Karpas-422 (cell line): ENCODE data around the gene TRMT61A. TPM values are rescaled to one million over a fixed set of nuclear protein-coding genes. Genes with fewer than 3 reads are reported as not detected.

ENCODE experiments used
- DNase-seq: peaks from one replicate; pipeline ENCODE4 v3.0.0-alpha.2; 2015
- H2AFZ ChIP-seq: fragments of 200-600 bp; sonication (generic); 2 replicates; pipeline ENCODE4 v1.6.1; 2014; ENCODE audit warnings: antibody characterized with exemption, low read length, mixed read lengths
- H3K27ac ChIP-seq: fragments of 200-600 bp; sonication (generic); 2 replicates; pipeline ENCODE4 v1.5.1; 2014; ENCODE audit warnings: mild to moderate bottlenecking, low read length, moderate library complexity
- H3K27me3 ChIP-seq: fragments of 200-600 bp; sonication (generic); 2 replicates; pipeline ENCODE4 v1.6.1; 2014; ENCODE audit warnings: low read length, mixed read lengths
- H3K36me3 ChIP-seq: fragments of 200-600 bp; sonication (generic); 2 replicates; pipeline ENCODE4 v1.6.1; 2014; ENCODE audit warnings: low read length, mixed read lengths; ENCODE audit not compliant: insufficient read depth
- H3K4me1 ChIP-seq: fragments of 200-600 bp; sonication (generic); 2 replicates; pipeline ENCODE4 v1.6.1; 2014; ENCODE audit warnings: mild to moderate bottlenecking, low read length, mixed read lengths
- H3K4me2 ChIP-seq: fragments of 200-600 bp; sonication (generic); 2 replicates; pipeline ENCODE4 v1.6.1; 2014; ENCODE audit warnings: low read length, low read depth, mild to moderate bottlenecking; ENCODE audit not compliant: poor library complexity, severe bottlenecking
- H3K4me3 ChIP-seq: fragments of 200-600 bp; sonication (generic); 2 replicates; pipeline ENCODE4 v1.5.1; 2014; ENCODE audit warnings: mild to moderate bottlenecking, antibody characterized with exemption, low read length, mixed read lengths
- H3K79me2 ChIP-seq: fragments of 200-600 bp; sonication (generic); 2 replicates; pipeline ENCODE4 v1.6.1; 2014; ENCODE audit warnings: mild to moderate bottlenecking, low read length, mixed read lengths
- H3K9ac ChIP-seq: fragments of 200-600 bp; sonication (generic); 2 replicates; pipeline ENCODE4 v1.6.0; 2014; ENCODE audit warnings: low read length
- H3K9me2 ChIP-seq: fragments of 200-600 bp; sonication (generic), shearing (Covaris generic); replicated peaks from 2 replicates; pipeline ENCODE4 v1.6.0; 2014; ENCODE audit warnings: mild to moderate bottlenecking, low read length, moderate library complexity; ENCODE audit not compliant: insufficient read depth
- H3K9me3 ChIP-seq: fragments of 300-700, 200-600 bp; sonication (generic); 2 replicates; pipeline ENCODE4 v1.6.1; 2014; ENCODE audit warnings: low read length, mixed read lengths
- H4K20me1 ChIP-seq: fragments of 200-600 bp; sonication (generic); 2 replicates; pipeline ENCODE4 v1.6.1; 2014; ENCODE audit warnings: mild to moderate bottlenecking, antibody characterized with exemption, low read length, low read depth; ENCODE audit not compliant: insufficient read depth
- total RNA-seq: library from RNA; depleted of rRNA; stranded (reverse); fragments of >200 nt; shearing (Covaris generic); gene quantifications from 2 replicates; pipeline ENCODE4 v1.2.3, GENCODE V29; 2014; ENCODE audit warnings: low replicate concordance

The TRMT61A gene
- total RNA-seq, 1 experiment from 2014 or later = 8.0 TPM

GRCh38 chr14:103533999-103534575 lies 5.1 kb downstream of the TRMT61A start:
- H3K27ac ChIP-seq = no peak overlapping the region
- H3K9me2 ChIP-seq = no peaks in the 10 kb centered on the region
- no peaks in the 10 kb centered on the region for H3K36me3 ChIP-seq
- no peak overlapping the region for H3K4me2 ChIP-seq
- H2AFZ ChIP-seq = no peak overlapping the region
- peaks cover 12% of the 10 kb centered on the region for H3K4me1 ChIP-seq
- H4K20me1 ChIP-seq = peaks cover 22% of the 10 kb centered on the region; the same call in 1 of the 2 replicates
- no peak overlapping the region for H3K4me3 ChIP-seq
- H3K9me3 ChIP-seq = no peaks in the 10 kb centered on the region
- no peaks in the 10 kb centered on the region for H3K27me3 ChIP-seq
- no peak overlapping the region for H3K9ac ChIP-seq
- peaks cover 26% of the 10 kb centered on the region for H3K79me2 ChIP-seq
- DNase-seq = no peak

DNA sequence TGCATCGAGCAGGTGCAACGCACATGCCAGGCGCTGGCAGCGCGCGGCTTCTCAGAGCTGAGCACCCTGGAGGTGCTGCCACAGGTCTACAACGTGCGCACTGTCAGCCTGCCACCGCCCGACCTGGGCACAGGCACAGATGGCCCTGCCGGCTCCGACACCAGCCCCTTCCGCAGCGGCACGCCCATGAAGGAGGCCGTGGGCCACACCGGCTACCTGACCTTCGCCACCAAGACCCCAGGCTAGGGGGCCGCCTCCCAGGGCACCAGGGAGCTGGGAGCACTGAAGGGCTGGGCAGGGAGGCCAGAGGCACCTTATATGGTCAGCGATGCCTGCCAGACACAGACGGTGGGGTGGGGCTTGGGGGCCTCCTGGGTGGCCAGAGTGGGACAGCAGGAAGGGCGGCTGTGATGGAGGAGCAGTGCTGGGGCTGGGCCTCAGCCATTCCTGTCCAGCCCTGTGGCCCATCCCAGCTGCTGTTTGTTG lies 5.6 kb downstream of the TRMT61A start:
- H3K4me2 ChIP-seq = no peak overlapping the region
- no peak overlapping the region for H2AFZ ChIP-seq
- H3K36me3 ChIP-seq = no peaks in the 10 kb centered on the region
- H3K9me3 ChIP-seq = no peaks in the 10 kb centered on the region
- no peaks in the 10 kb centered on the region for H3K9me2 ChIP-seq
- peaks cover 12% of the 10 kb centered on the region for H3K4me1 ChIP-seq
- peaks cover 21% of the 10 kb centered on the region for H3K79me2 ChIP-seq
- H3K27ac ChIP-seq = no peak overlapping the region
- no peak for DNase-seq
- H3K27me3 ChIP-seq = no peaks in the 10 kb centered on the region
- no peak overlapping the region for H3K4me3 ChIP-seq
- no peak overlapping the region for H3K9ac ChIP-seq
- H4K20me1 ChIP-seq = peaks cover 22% of the 10 kb centered on the region; the same call in 1 of the 2 replicates

GRCh38 chr14:103535081-103535890 lies 6.3 kb downstream of the TRMT61A start:
- no peak overlapping the region for H3K9ac ChIP-seq
- no peaks in the 10 kb centered on the region for H3K36me3 ChIP-seq
- no peaks in the 10 kb centered on the region for H3K9me2 ChIP-seq
- no peak for DNase-seq
- no peaks in the 10 kb centered on the region for H3K27me3 ChIP-seq
- H3K4me3 ChIP-seq = no peak overlapping the region
- peaks cover 5% of the 10 kb centered on the region for H3K4me1 ChIP-seq
- no peaks in the 10 kb centered on the region for H3K9me3 ChIP-seq
- H2AFZ ChIP-seq = no peak overlapping the region
- peaks cover 14% of the 10 kb centered on the region for H3K79me2 ChIP-seq
- H4K20me1 ChIP-seq = peaks cover 17% of the 10 kb centered on the region; the same call in 1 of the 2 replicates
- no peak overlapping the region for H3K27ac ChIP-seq
- no peak overlapping the region for H3K4me2 ChIP-seq

DNA sequence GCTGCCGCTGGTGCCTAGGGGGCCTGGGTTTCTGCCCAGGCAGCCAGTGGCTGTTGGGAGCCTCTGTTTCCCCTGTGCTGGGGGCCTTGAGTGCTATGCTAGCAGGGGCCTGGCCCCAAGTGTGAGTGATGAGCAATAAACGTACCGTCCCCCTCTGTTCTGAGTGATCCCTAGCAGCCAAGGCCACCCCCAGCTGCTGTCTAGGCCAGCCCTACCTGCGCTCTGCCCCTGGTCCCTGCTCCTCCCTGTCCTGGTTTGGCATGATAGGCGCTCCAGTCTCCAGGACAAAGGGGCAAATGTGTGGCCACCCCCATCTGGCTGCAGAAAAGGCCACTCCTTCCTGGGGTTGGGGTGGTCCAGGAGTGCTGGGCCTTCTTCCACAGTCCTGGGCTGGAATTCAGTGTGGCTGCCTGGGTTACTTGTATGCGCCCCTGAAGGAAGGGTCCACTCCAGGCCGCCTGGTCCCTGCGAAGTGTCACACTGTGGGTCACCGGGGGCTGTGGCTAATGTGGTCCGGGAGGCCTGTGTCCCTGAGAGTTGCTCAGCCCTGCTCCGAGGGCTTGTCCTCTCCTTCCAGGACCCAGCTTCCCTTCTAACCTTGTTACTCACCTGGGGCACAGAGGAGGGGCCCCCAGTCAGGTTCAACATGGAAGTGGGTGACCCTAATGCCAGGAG lies 7.0 kb downstream of the TRMT61A start:
- H3K9me3 ChIP-seq = no peaks in the 10 kb centered on the region

GRCh38 chr14:103536693-103537092 lies 7.7 kb downstream of the TRMT61A start:
- no peak overlapping the region for H3K27ac ChIP-seq
- peaks cover 16% of the 10 kb centered on the region; the same call in 1 of the 2 replicates for H4K20me1 ChIP-seq
- no peaks in the 10 kb centered on the region for H3K36me3 ChIP-seq
- H3K4me3 ChIP-seq = no peak overlapping the region
- no peaks in the 10 kb centered on the region for H3K27me3 ChIP-seq
- no peak overlapping the region for H3K9ac ChIP-seq
- no peak for DNase-seq
- no peaks in the 10 kb centered on the region for H3K9me2 ChIP-seq
- H3K79me2 ChIP-seq = 0 out of 2 replicates have a peak, but pooled peaks cover under 1% of the 10 kb centered on the region
- H3K9me3 ChIP-seq = no peaks in the 10 kb centered on the region
- H3K4me2 ChIP-seq = no peak overlapping the region
- H3K4me1 ChIP-seq = no peaks in the 10 kb centered on the region
- H2AFZ ChIP-seq = no peak overlapping the region

More for the DNA sequence above, 7.0 kb downstream of the TRMT61A start:
- Histone ChIP-seq H2AFZ (no peak overlapping the region), H4K20me1 (peaks cover 14% of the 10 kb centered on the region; the same call in 1 of the 2 replicates), H3K36me3 (no peaks in the 10 kb centered on the region), H3K27me3 (no peaks in the 10 kb centered on the region), H3K9me2 (no peaks in the 10 kb centered on the region), H3K4me2 (no peak overlapping the region), H3K79me2 (peaks cover 7% of the 10 kb centered on the region), H3K9ac (no peak overlapping the region), H3K4me3 (no peak overlapping the region), H3K27ac (no peak overlapping the region), H3K4me1 (no peaks in the 10 kb centered on the region)
- no peak for DNase-seq

DNA sequence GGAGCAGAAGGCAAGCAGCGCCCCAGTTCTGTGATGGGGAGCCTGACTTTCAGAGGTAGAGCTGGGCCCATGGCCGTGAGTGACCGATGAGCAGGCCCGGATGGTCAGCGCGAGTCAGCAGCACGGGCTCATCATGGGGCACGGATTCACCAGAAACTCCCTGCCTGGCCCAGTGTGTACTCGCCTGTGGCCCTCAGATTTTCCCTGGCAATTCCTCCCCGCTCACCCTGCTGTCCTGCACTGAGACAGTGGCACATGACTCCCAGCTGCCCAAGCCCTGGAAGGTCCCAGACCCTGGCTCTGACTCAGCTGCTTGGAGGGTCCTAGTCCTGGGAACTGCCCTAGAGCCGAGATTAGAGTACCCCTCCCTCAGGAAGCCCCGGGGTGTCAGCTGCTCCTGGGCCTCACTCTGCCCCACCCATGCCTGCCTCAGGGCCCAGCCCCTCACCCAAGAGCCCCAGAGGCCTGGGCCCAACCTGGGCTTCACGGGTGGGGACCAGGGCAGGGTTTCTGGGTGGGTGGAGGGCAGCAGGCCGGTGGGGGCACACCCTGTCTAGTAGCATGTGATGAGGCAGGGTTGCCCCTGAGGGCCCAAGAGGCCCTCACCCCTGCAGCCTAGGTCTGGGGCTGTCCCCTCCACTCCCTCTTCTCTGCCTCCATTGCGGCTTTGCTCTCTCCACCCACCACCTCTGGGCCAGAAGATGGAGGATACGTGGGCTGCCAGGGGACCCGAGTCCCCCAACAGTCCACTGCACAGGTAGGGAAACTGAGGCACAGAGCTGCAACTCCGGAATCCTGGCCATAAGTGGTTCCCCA lies 8.4 kb downstream of the TRMT61A start:
- DNase-seq = peak; percentile 52
- Histone ChIP-seq H2AFZ (no peak overlapping the region), H3K27me3 (no peaks in the 10 kb centered on the region)

DNA sequence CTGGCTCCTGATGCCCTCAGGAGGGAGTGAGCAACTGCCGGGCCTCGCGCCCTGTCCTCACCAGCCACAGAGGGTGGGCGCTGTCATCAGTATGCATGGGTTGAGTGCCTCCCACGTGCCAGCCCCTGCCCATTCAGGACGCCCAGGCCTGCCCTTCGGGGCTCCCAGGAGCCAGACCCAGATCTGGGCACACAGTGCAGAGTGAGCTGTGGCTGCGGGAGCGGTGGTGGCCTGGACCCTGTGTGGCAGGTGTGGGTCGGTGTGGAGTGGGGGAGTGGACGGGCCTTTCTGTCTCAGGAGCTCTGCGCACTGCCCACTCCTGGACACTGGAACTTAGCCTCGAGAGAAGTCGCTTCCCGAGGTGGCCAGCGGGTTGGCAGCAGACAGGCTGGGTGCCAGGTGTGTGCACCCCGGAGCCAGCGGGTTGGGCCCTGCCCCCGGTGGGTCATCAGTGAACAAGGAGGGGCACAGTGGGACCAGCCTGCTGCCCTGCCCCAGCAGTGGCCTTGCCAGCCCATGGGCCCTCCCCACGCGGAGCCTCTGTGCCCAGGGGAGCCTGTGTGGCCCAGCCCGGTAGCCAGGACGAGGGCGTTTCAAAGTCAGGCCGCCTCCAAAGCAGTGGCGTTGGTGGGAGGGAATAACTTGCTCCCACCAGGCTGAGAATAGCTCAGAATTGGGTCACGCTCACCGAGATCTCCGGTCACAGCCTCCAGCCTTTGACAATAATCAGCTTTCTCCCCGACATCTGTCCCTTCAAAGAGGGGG lies 9.5 kb downstream of the TRMT61A start:
- Histone ChIP-seq H3K4me2 (no peak overlapping the region), H3K27me3 (no peaks in the 10 kb centered on the region), H3K9ac (no peak overlapping the region), H4K20me1 (peaks cover 30% of the 10 kb centered on the region; the same call in 1 of the 2 replicates), H3K36me3 (no peaks in the 10 kb centered on the region), H3K79me2 (no peaks in the 10 kb centered on the region), H2AFZ (no peak overlapping the region), H3K27ac (no peak overlapping the region), H3K9me2 (no peaks in the 10 kb centered on the region), H3K9me3 (no peaks in the 10 kb centered on the region), H3K4me3 (no peak overlapping the region), H3K4me1 (peaks cover 10% of the 10 kb centered on the region)
- peak; percentile 49 for DNase-seq

More for the DNA sequence above, 8.4 kb downstream of the TRMT61A start:
- Histone ChIP-seq H3K4me3 (no peak overlapping the region), H4K20me1 (peaks cover 23% of the 10 kb centered on the region; the same call in 1 of the 2 replicates), H3K36me3 (no peaks in the 10 kb centered on the region), H3K9me3 (no peaks in the 10 kb centered on the region), H3K27ac (no peak overlapping the region), H3K9me2 (no peaks in the 10 kb centered on the region), H3K4me2 (no peak overlapping the region), H3K9ac (no peak overlapping the region), H3K79me2 (no peaks in the 10 kb centered on the region), H3K4me1 (peaks cover 2% of the 10 kb centered on the region)
